GM12878 (cell line): ENCODE results near the gene RIOX2. TPM values are rescaled to one million over a fixed set of nuclear protein-coding genes. Genes with fewer than 3 reads are reported as not detected.

ENCODE experiments used
- ATAC-seq: fragments of 200-7000 bp; cut with Tn5 transposase; 3 replicates; pipeline ENCODE4 v1.9.1; 2020; ENCODE audit warnings: mild to moderate bottlenecking, moderate library complexity
- BruUV-seq: library from RNA; stranded (reverse); fragments of 400-500 nt; replicated peaks from 2 replicates; lab custom pipeline; 2021; lab: Mats Ljungman, UMichigan
- CTCF ChIA-PET: fragments of 300-600 bp; sonication (Branson Sonifier 250); formaldehyde crosslinking; extraction: SDS; loops from one replicate; lab custom pipeline; 2021; ENCODE audit warnings: inconsistent platforms; lab: Yijun Ruan, JAX
- POLR2A ChIA-PET: fragments of 350-600 bp; formaldehyde crosslinking; extraction: SDS; loops from one replicate; lab custom pipeline; 2021; ENCODE audit warnings: inconsistent platforms; lab: Charles Lee
- RAD21 ChIA-PET: fragments of 300-600 bp; sonication (Branson Sonifier 250); formaldehyde crosslinking; loops from one replicate; lab custom pipeline; 2023; ENCODE audit warnings: antibody characterized with exemption; ENCODE audit not compliant: unreplicated experiment; lab: Charles Lee
- SMC1A ChIA-PET: fragments of 300-600 bp; sonication (Branson Sonifier 250); formaldehyde crosslinking; loops from one replicate; lab custom pipeline; 2023; ENCODE audit not compliant: unreplicated experiment, uncharacterized antibody; lab: Charles Lee
- DNase-seq: peaks from one replicate; pipeline ENCODE4 v3.0.0-alpha.2; 2011; ENCODE audit warnings: low read depth, low spot score
- FAIRE-seq: peaks from 3 replicates; lab custom pipeline; 2011; peaks lifted over from hg19 to GRCh38; lab: Jason Lieb, UNC
- H2AFZ ChIP-seq: 2 replicates; pipeline ENCODE4 v1.6.0; 2011; ENCODE audit warnings: low read depth, low read length, control low read depth; ENCODE audit not compliant: control insufficient read depth
- H3K27ac ChIP-seq: 2 replicates; pipeline ENCODE4 v1.5.1; 2011; ENCODE audit warnings: control low read depth; ENCODE audit not compliant: control insufficient read depth, insufficient read depth
- H3K27me3 ChIP-seq, 2 experiments: replicated peaks in 1 of 2; 2 replicates each; pipeline versions ENCODE4 v1.6.0 to v1.6.1; 2011; ENCODE audit warnings: low read length in 1 of 2; ENCODE audit not compliant: control insufficient read depth in 2 of 2, insufficient read depth in 2 of 2
- H3K36me3 ChIP-seq, 2 experiments: 2 replicates each; pipeline ENCODE4 v1.5.1; 2011; ENCODE audit warnings: low read length in 1 of 2; ENCODE audit not compliant: control insufficient read depth in 2 of 2, insufficient read depth in 2 of 2
- H3K4me1 ChIP-seq: 2 replicates; pipeline ENCODE4 v1.6.1; 2011; ENCODE audit warnings: mild to moderate bottlenecking, low read length, moderate library complexity, mixed read lengths; ENCODE audit not compliant: control insufficient read depth, insufficient read depth
- H3K4me2 ChIP-seq: 2 replicates; pipeline ENCODE4 v1.6.0; 2011; ENCODE audit warnings: control low read depth; ENCODE audit not compliant: control insufficient read depth, insufficient read depth
- H3K4me3 ChIP-seq: fragments of 200-600 bp; sonication (generic); 2 replicates; pipeline ENCODE4 v1.5.1; 2016
- H3K79me2 ChIP-seq: 2 replicates; pipeline ENCODE4 v1.6.0; 2011; ENCODE audit warnings: low read length; ENCODE audit not compliant: control insufficient read depth, insufficient read depth
- H3K9ac ChIP-seq: 2 replicates; pipeline ENCODE4 v1.8.0; 2011; ENCODE audit warnings: low read length, control low read depth, mixed read lengths; ENCODE audit not compliant: control insufficient read depth, insufficient read depth
- H3K9me3 ChIP-seq: replicated peaks from 3 replicates; pipeline ENCODE4 v1.5.1; 2011; ENCODE audit warnings: mild to moderate bottlenecking, low read length; ENCODE audit not compliant: control insufficient read depth, insufficient read depth
- H4K20me1 ChIP-seq: 2 replicates; pipeline ENCODE4 v1.6.0; 2011; ENCODE audit not compliant: control insufficient read depth, insufficient read depth
- ATF2 ChIP-seq: IDR thresholded peaks from 2 replicates; pipeline ENCODE4 v1.6.1; 2012; ENCODE audit warnings: low read length, inconsistent platforms
- ATF7 ChIP-seq: fragments of 450-650 bp; IDR thresholded peaks from 2 replicates; pipeline ENCODE4 v1.6.1; 2016; ENCODE audit warnings: low read depth, mild to moderate bottlenecking
- CHD2 ChIP-seq: IDR thresholded peaks from 2 replicates; pipeline ENCODE4 v1.6.1; 2011; ENCODE audit warnings: low read depth, low read length, improper control_type of control experiment, borderline replicate concordance
- IKZF1 ChIP-seq: fragments of 450-650 bp; conservative IDR thresholded peaks from 2 replicates; pipeline ENCODE4 v1.6.1; 2017; ENCODE audit warnings: antibody characterized with exemption, mild to moderate bottlenecking
- IRF4 ChIP-seq: IDR thresholded peaks from 2 replicates; pipeline ENCODE4 v1.6.1; 2011; ENCODE audit warnings: low read depth, low read length
- MTA2 ChIP-seq: fragments of 450-650 bp; IDR thresholded peaks from 2 replicates; pipeline ENCODE4 v1.6.1; 2016; ENCODE audit warnings: low read depth, mild to moderate bottlenecking, moderate library complexity
- NR2F1 ChIP-seq: fragments of 450-650 bp; conservative IDR thresholded peaks from 2 replicates; pipeline ENCODE4 v1.6.1; 2017; ENCODE audit warnings: mild to moderate bottlenecking
- PBX3 ChIP-seq: IDR thresholded peaks from 2 replicates; pipeline ENCODE4 v1.6.1; 2011; ENCODE audit warnings: mild to moderate bottlenecking, low read depth, low read length, moderate library complexity; ENCODE audit not compliant: insufficient replicate concordance
- POU2F2 ChIP-seq: IDR thresholded peaks from 3 replicates; pipeline ENCODE4 v1.6.1; 2011; ENCODE audit warnings: low read depth, mild to moderate bottlenecking, low read length, borderline replicate concordance
- TAF1 ChIP-seq: IDR thresholded peaks from 2 replicates; pipeline ENCODE4 v1.6.1; 2011; ENCODE audit warnings: mild to moderate bottlenecking, low read depth, low read length, borderline replicate concordance
- WGBS: methylation state at CpG from one replicate; pipeline ENCODE4 v1.1.6; 2016; ENCODE audit warnings: low lambda C conversion rate; ENCODE audit not compliant: insufficient replicate concordance, insufficient coverage; ENCODE audit errors: missing lambda C conversion rate; 5-methylcytosine and 5-hydroxymethylcytosine counted together
- in situ Hi-C: fragments of 300-500 bp; cut with MboI; formaldehyde crosslinking; loops from 9 replicates; pipeline ENCODE4 v1.14.3; 2018; ENCODE audit warnings: mixed read lengths
- intact Hi-C: fragments of 100-400 bp; cut with micrococcal nuclease; formaldehyde crosslinking; loops from one replicate; pipeline ENCODE4 v1.14.2; 2022; ENCODE audit not compliant: unreplicated experiment
- polyA plus RNA-seq, 11 experiments: library from polyadenylated mRNA; depleted of rRNA in 4 of 11; unstranded in 6 of 11; stranded (reverse) in 5 of 11; fragments of >200 nt; fragmentation: Nextera tagmentation in 4 of 11; fragmentation: Illumina TruSeq in 1 of 11; extraction: Ambion mirVana in 4 of 11; extraction: Trizol in 1 of 11; gene quantifications; 1 replicate in 1 of 11; 2 replicates in 10 of 11; pipeline versions ENCODE4 v1.2.1 to v1.2.3, GENCODE V29; 2011 to 2016; ENCODE audit warnings: inconsistent platforms in 2 of 11, missing spikeins in 2 of 11, low read depth in 1 of 11
- total RNA-seq, 4 experiments: library from RNA; depleted of rRNA in 3 of 4; stranded (reverse); fragments of >200 nt in 3 of 4; fragmentation: Illumina TruSeq in 1 of 4; extraction: Trizol in 1 of 4; gene quantifications; 2 replicates each; pipeline versions ENCODE4 v1.2.1 to v1.2.3, GENCODE V29; 2013 to 2021
- TF ChIP-seq, protein P1 (sequence below), 3 experiments: IDR thresholded peaks in 2 of 3; conservative IDR thresholded peaks in 1 of 3; 2 replicates each; pipeline ENCODE4 v1.5.1; 2011; ENCODE audit warnings: low read depth in 3 of 3, low read length in 3 of 3, mild to moderate bottlenecking in 3 of 3, control low read depth in 2 of 3, moderate library complexity in 2 of 3, inconsistent platforms in 1 of 3, mixed read lengths in 1 of 3; ENCODE audit not compliant: control insufficient read depth in 2 of 3, insufficient read depth in 1 of 3; ENCODE audit errors: extremely low read depth in 1 of 3
- TF ChIP-seq, protein P2 (sequence below): fragments of 450-650 bp; IDR thresholded peaks from 2 replicates; pipeline ENCODE4 v1.6.1; 2016; ENCODE audit warnings: mild to moderate bottlenecking

Gene RIOX2
- total and polyA plus RNA-seq, 10 of the 15 experiments (the other 5 are each of a cell fraction or from before 2014, with no cell fraction given) = 24.1 to 52.6 (median 44.0) TPM

DNA sequence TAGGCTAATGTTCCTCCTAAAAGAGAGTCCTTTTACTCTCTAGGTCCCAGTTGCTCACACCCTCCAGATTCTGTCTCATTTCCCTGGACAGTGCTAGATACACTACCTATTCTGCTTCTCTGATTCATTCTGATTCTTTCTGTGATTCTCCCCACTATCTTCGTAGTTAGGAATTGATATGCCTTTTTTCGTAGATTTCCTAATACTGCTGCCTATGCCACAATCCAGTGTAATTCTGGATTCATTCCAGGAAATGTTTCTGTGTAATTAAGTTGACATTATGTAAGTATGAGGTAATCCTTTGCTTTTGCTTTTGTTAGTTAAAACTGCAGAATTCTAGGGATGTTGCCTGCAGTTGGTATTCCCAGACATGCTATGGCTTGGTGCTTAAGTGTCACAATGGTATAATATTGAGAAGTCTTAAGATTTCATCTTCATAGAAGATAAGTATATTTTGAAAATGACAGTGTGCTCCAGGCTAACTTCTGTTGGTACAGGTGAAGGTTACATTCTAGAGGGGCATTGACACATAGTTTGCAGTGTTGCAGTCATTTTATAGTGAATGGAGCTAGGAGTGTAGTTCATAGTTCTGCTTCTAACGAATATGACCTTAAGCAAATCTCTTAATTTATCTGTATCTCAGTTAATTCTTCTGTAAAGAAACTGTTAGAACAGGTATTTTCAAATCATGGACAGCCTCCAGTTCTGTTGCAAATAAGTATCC is 54.3 kb downstream of the RIOX2 start:
- in situ Hi-C loops = no loop called here
- WGBS = 96% methylated on average over 3 of the region's 3 CpGs
- Histone ChIP-seq H3K4me1 (no peaks in the 10 kb centered on the region), H2AFZ (no peak overlapping the region), H3K9me3 (no peaks in the 10 kb centered on the region), H3K4me3 (no peak overlapping the region), H4K20me1 (no peaks in the 10 kb centered on the region), H3K36me3 (no peaks in the 10 kb centered on the region; a peak in 1 of 4 replicates), H3K27ac (no peak overlapping the region), H3K79me2 (no peaks in the 10 kb centered on the region), H3K27me3 (no peaks in the 10 kb centered on the region), H3K4me2 (no peak overlapping the region), H3K9ac (no peak overlapping the region)
- DNase-seq (no peak), FAIRE-seq (no peak), ATAC-seq (no peak)
- TF ChIP-seq IRF4 (no peak), MTA2 (no peak), CHD2 (no peak), PBX3 (no peak), ATF7 (no peak), IKZF1 (no peak), ATF2 (no peak), NR2F1 (no peak), TAF1 (no peak), POU2F2 (no peak)
- TF ChIP-seq, protein P1, sequence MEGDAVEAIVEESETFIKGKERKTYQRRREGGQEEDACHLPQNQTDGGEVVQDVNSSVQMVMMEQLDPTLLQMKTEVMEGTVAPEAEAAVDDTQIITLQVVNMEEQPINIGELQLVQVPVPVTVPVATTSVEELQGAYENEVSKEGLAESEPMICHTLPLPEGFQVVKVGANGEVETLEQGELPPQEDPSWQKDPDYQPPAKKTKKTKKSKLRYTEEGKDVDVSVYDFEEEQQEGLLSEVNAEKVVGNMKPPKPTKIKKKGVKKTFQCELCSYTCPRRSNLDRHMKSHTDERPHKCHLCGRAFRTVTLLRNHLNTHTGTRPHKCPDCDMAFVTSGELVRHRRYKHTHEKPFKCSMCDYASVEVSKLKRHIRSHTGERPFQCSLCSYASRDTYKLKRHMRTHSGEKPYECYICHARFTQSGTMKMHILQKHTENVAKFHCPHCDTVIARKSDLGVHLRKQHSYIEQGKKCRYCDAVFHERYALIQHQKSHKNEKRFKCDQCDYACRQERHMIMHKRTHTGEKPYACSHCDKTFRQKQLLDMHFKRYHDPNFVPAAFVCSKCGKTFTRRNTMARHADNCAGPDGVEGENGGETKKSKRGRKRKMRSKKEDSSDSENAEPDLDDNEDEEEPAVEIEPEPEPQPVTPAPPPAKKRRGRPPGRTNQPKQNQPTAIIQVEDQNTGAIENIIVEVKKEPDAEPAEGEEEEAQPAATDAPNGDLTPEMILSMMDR (IDR thresholded peaks at IDR 0.05 in 2 of 3, conservative IDR thresholded peaks at IDR 0.05 in 1 of 3; ENCODE audit: control insufficient read depth in 2 of 3, extremely low read depth in 1 of 3, insufficient read depth in 1 of 3, low read depth in 3 of 3, low read length in 3 of 3) = no peak
- TF ChIP-seq, protein P2, sequence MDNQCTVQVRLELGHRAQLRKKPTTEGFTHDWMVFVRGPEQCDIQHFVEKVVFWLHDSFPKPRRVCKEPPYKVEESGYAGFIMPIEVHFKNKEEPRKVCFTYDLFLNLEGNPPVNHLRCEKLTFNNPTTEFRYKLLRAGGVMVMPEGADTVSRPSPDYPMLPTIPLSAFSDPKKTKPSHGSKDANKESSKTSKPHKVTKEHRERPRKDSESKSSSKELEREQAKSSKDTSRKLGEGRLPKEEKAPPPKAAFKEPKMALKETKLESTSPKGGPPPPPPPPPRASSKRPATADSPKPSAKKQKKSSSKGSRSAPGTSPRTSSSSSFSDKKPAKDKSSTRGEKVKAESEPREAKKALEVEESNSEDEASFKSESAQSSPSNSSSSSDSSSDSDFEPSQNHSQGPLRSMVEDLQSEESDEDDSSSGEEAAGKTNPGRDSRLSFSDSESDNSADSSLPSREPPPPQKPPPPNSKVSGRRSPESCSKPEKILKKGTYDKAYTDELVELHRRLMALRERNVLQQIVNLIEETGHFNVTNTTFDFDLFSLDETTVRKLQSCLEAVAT = no peak
- ChIA-PET POLR2A (no interaction called here), RAD21 (no interaction called here), CTCF (no interaction called here), SMC1A (interaction anchor here (1.1 kb wide), 1 partner anchor 66 kb away, joined by 4 read pairs; no protein-coding TSS in a partner anchor)
- no TSS peak for BruUV-seq
- intact Hi-C loops = no loop called here
